Skeletal muscle satellite cell (primary cell): ENCODE data around the gene IFT81.
A peak's percentile ranks its signal among the peaks of the same experiment; 100 is the strongest.
"Not testable (repeated sequence)": the region's sequence is repeated elsewhere in the genome, so short reads cannot be mapped to it uniquely, and the experiment has no call there.

Experiments used
- H3K27me3 ChIP-seq: 2 replicates; pipeline ENCODE4 v1.7.0; 2013; ENCODE audit warnings: low read length; ENCODE audit not compliant: control insufficient read depth, insufficient read depth
- H3K36me3 ChIP-seq: 2 replicates; pipeline ENCODE4 v1.7.0; 2013; ENCODE audit warnings: mild to moderate bottlenecking, control low read depth, low read length; ENCODE audit not compliant: insufficient read depth
- H3K4me1 ChIP-seq: 2 replicates; pipeline ENCODE4 v1.7.0; 2013; ENCODE audit warnings: low read length; ENCODE audit not compliant: control insufficient read depth, insufficient read depth
- H3K4me2 ChIP-seq: 2 replicates; pipeline ENCODE4 v1.7.0; 2013; ENCODE audit warnings: mild to moderate bottlenecking, low read length
- H3K4me3 ChIP-seq: 2 replicates; pipeline ENCODE4 v1.7.0; 2013; ENCODE audit warnings: low read length
- H3K9ac ChIP-seq: 2 replicates; pipeline ENCODE4 v1.7.0; 2013; ENCODE audit warnings: mild to moderate bottlenecking, low read depth, low read length, moderate library complexity
- H3K9me3 ChIP-seq: replicated peaks from 2 replicates; pipeline ENCODE4 v1.7.0; 2013; ENCODE audit warnings: mild to moderate bottlenecking, control low read depth, low read length

Gene IFT81

DNA sequence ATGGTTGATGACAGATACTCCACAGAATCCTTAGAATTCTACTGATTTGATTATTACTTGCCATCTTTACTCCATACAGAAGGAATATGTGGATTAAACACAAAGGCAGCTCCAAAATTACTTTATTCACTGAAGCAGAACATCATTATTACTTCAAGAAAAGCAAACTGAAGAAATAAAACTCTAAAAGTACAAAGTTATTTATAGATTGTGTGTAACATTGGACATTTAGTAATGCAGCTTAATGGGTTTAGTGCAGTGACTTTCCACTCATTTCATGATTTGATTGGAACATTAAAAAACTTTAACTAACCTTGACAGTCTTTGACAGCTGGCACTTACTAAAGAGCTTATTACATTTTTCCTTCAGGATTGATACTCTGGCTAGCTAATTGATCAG lies 97.9 kb downstream of the IFT81 start:
- H3K27me3 ChIP-seq: no peaks in the 10 kb centered on the region
- H3K4me2 ChIP-seq: no peak overlapping the region
- H3K4me1 ChIP-seq: peaks cover 13% of the 10 kb centered on the region
- no peak overlapping the region for H3K9ac ChIP-seq
- H3K9me3 ChIP-seq: no peaks in the 10 kb centered on the region
- no peak overlapping the region for H3K4me3 ChIP-seq
- H3K36me3 ChIP-seq: no peaks in the 10 kb centered on the region

DNA sequence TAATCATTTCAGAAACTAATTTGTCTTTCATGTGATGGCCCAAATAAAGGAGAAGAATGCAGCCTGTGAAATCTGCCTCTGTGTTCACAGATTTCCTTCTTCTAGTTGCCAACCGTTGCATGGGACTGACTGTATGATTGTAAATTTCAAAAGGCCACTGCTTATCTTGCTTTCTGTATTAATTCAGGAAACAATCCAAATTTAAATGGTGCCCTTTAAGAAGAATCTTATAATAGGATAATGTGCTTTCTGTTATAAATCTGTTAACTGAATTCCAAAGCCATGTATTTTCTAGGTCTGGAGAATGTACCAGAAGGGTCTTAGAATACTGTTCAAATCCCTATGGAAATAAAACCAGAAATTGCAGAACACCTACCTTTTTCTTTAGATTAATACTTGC lies 98.3 kb downstream of the IFT81 start:
- Histone ChIP-seq H3K27me3 (no peaks in the 10 kb centered on the region), H3K9ac (no peak overlapping the region), H3K4me1 (peaks cover 13% of the 10 kb centered on the region), H3K36me3 (no peaks in the 10 kb centered on the region), H3K4me2 (no peak overlapping the region), H3K4me3 (no peak overlapping the region), H3K9me3 (no peaks in the 10 kb centered on the region)

DNA sequence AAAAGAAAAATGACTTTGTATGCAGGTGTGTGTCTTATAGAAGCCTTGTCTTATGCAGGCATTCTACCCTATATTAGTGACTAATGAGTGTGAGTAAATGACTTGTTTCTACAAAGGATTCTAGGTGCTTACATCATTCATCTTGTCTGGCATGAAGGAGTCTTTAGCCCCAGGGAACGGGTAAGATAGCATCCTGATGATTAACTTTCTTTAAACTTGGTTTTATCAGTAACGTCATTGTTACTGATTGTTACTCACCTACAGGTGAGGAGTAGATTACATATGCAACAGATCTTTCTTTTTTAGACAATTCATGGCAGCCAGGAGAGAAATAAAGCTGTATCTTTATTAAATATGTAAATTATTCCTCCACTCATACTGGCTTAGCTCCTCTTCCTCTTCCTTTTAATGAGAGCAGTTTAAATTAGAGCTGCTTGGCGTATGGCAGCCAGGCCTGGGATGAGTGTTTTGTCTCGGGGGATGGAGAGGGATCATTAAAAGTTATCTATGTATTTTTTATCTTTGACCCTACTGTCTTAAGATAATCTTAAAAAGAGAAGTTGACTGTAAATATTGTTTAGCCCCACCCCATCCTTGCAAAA lies 99.7 kb downstream of the IFT81 start:
- no peaks in the 10 kb centered on the region for H3K27me3 ChIP-seq
- peak overlapping the region; percentile 76 for H3K4me2 ChIP-seq
- H3K9me3 ChIP-seq: no peaks in the 10 kb centered on the region
- no peak overlapping the region for H3K4me3 ChIP-seq
- H3K9ac ChIP-seq: no peak overlapping the region
- H3K36me3 ChIP-seq: no peaks in the 10 kb centered on the region
- peaks cover 13% of the 10 kb centered on the region for H3K4me1 ChIP-seq

- no peaks in the 10 kb centered on the region for H3K27me3 ChIP-seq
- peaks cover 13% of the 10 kb centered on the region for H3K4me1 ChIP-seq
- H3K4me3 ChIP-seq: peak overlapping the region; percentile 52
- peak overlapping the region; percentile 5 for H3K9ac ChIP-seq
- peak overlapping the region; percentile 76 for H3K4me2 ChIP-seq
- no peaks in the 10 kb centered on the region for H3K9me3 ChIP-seq
- no peaks in the 10 kb centered on the region for H3K36me3 ChIP-seq
Observed at GRCh38 chr12:110224379-110225304, 100.5 kb downstream of the IFT81 start.

DNA sequence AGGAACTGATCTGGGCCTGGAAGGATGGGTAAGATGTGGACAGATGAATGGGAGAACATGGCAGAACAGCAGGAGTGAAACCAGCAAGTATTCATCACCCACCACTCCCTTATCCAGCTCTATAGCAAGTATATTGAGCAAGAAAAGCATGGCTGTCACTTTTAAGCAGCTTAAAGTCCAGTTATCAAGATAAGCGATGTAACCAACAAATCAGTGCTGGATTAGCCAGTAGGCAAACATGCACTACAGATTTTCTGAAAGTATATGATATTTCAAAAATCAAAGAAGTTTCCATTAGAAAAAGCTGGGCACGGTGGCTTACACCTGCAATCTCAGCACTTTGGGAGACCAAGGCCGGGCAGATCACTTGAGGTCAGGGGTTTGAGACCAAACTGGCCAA lies 103.0 kb downstream of the IFT81 start:
- H3K4me1 ChIP-seq: peaks cover 13% of the 10 kb centered on the region
- no peak overlapping the region for H3K4me2 ChIP-seq
- H3K4me3 ChIP-seq: no peak overlapping the region
- no peaks in the 10 kb centered on the region for H3K9me3 ChIP-seq
- no peaks in the 10 kb centered on the region for H3K36me3 ChIP-seq
- H3K27me3 ChIP-seq: no peaks in the 10 kb centered on the region
- H3K9ac ChIP-seq: no peak overlapping the region

- H3K36me3 ChIP-seq, H3K27me3 ChIP-seq, H3K4me3 ChIP-seq, H3K9ac ChIP-seq, H3K9me3 ChIP-seq, H3K4me2 ChIP-seq: not testable (repeated sequence)
- peaks cover 13% of the 10 kb centered on the region for H3K4me1 ChIP-seq
Observed at GRCh38 chr12:110228348-110228747, 104.2 kb downstream of the IFT81 start.

DNA sequence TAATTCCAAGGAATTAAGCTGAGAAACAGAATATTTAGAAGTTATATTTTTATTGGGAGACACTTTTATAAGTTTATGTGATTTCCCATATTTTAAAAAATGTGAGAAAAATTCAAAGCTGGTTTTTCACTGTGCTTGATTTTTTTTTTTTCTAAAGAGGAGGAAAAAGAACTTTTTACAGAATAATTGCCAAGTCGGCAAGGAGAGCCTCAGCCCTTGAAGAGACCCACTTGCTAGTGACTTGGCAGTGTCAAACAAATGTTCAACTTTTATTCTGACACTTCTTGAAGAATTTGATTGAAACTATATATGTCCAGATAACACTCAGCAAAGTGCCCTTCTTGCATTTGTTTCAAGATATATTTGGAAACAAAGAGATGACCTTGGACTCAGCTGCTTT lies 104.6 kb downstream of the IFT81 start:
- Histone ChIP-seq H3K36me3 (no peaks in the 10 kb centered on the region), H3K9ac (no peak overlapping the region), H3K4me3 (no peak overlapping the region), H3K4me1 (peaks cover 12% of the 10 kb centered on the region), H3K4me2 (no peak overlapping the region), H3K9me3 (no peaks in the 10 kb centered on the region), H3K27me3 (no peaks in the 10 kb centered on the region)

- no peak overlapping the region for H3K4me2 ChIP-seq
- H3K9ac ChIP-seq: no peak overlapping the region
- H3K4me1 ChIP-seq: peaks cover 7% of the 10 kb centered on the region
- no peaks in the 10 kb centered on the region for H3K27me3 ChIP-seq
- H3K36me3 ChIP-seq: no peaks in the 10 kb centered on the region
- H3K4me3 ChIP-seq: no peak overlapping the region
- no peaks in the 10 kb centered on the region for H3K9me3 ChIP-seq
Observed at GRCh38 chr12:110229409-110229808, 105.3 kb downstream of the IFT81 start.

DNA sequence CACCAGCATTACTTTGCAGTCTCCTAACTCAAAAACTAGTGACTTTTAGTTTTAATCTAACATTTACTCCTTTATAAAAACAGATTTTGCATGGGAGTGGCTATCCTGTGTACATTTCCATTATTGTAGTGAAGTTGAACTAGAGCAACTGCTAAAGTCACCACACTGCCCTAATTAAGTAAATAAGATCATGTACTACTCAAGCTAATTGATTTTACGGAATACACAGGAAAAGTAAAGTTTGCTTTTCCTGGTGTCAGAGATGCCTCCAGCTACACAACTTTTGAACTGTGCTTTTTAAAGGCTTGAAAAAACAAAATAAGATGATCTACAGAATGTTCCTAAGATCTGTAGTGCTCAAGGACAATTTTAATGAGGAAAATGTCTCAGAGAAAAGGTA lies 106.5 kb downstream of the IFT81 start:
- H3K4me1 ChIP-seq: no peaks in the 10 kb centered on the region

DNA sequence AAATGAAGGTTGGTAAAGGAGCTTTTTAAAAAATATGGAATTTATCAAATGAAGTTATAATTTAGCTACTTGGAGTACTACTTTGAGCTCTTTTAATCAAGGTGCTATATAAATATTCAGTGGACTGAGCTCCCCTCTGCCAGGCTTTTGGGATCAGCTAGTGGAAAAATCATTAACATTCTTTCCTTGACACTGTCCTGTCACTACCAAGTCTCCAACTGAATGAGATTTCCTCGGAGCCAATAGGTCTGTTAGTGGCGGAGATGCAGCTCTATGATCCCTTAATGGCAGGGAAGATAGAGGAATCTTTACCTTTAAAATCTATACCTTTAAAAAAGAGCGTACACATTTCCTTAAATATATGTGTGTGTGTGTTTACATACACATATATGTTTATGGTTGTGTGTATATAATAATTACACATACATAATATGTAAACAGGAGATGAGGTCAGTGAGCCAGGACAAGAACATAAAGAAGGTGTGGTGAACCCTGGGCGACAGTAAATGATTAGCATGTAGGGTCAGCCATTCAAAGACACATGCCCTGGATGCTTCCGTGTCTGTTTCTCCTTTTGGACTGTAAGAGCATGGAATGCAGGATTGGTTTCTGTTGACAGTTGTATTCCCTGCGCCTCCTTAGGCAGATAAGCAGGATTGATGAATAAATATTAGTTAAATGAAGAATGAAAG lies 109.2 kb downstream of the IFT81 start:
- Histone ChIP-seq H3K9ac (no peak overlapping the region), H3K4me3 (no peak overlapping the region), H3K4me2 (no peak overlapping the region), H3K36me3 (no peaks in the 10 kb centered on the region), H3K9me3 (no peaks in the 10 kb centered on the region), H3K27me3 (no peaks in the 10 kb centered on the region), H3K4me1 (no peaks in the 10 kb centered on the region)

More for the DNA sequence above, 106.5 kb downstream of the IFT81 start:
- H3K4me3 ChIP-seq: no peak overlapping the region
- no peaks in the 10 kb centered on the region for H3K27me3 ChIP-seq
- no peaks in the 10 kb centered on the region for H3K36me3 ChIP-seq
- H3K9me3 ChIP-seq: no peaks in the 10 kb centered on the region
- H3K4me2 ChIP-seq: no peak overlapping the region
- no peak overlapping the region for H3K9ac ChIP-seq

GRCh38 chr12:110234331-110234751 lies 110.2 kb downstream of the IFT81 start:
- H3K4me2 ChIP-seq: no peak overlapping the region
- H3K4me3 ChIP-seq: no peak overlapping the region
- no peaks in the 10 kb centered on the region for H3K27me3 ChIP-seq
- H3K9me3 ChIP-seq: no peaks in the 10 kb centered on the region
- no peaks in the 10 kb centered on the region for H3K4me1 ChIP-seq
- H3K36me3 ChIP-seq: no peaks in the 10 kb centered on the region
- H3K9ac ChIP-seq: no peak overlapping the region
